Islet precursor cell (in vitro differentiated cells): ENCODE results near the gene CHFR.
"Not testable (repeated sequence)": the region's sequence is repeated elsewhere in the genome, so short reads cannot be mapped to it uniquely, and the experiment has no call there.

Source experiments
- DNase-seq: peaks from one replicate; pipeline ENCODE4 v3.0.0-alpha.2; 2018

The CHFR gene

GRCh38 chr12:132887513-132888351, at the start of gene CHFR:
Gene CHFR (minus strand): TSS chr12:132887605. CDS start chr12:132887328, 277 bp downstream.
- peak; percentile 100 for DNase-seq

GRCh38 chr12:132936921-132937320, 49.5 kb upstream of the CHFR start:
- DNase-seq: not testable (repeated sequence)

GRCh38 chr12:132936163-132936562, 48.8 kb upstream of the CHFR start:
- DNase-seq: no peak

- DNase-seq: no peak
Observed at GRCh38 chr12:132926415-132926833, 39.0 kb upstream of the CHFR start.

- no peak for DNase-seq
Observed at GRCh38 chr12:132925597-132926414, 38.4 kb upstream of the CHFR start.

- DNase-seq: no peak
Observed at GRCh38 chr12:132924356-132924755, 37.0 kb upstream of the CHFR start.

- DNase-seq: no peak
Observed at GRCh38 chr12:132923356-132923909, 36.0 kb upstream of the CHFR start.

- DNase-seq: no peak
Observed at GRCh38 chr12:132922676-132923075, 35.3 kb upstream of the CHFR start.

- no peak for DNase-seq
Observed at GRCh38 chr12:132921685-132922084, 34.3 kb upstream of the CHFR start.

- DNase-seq: no peak
Observed at GRCh38 chr12:132918680-132919079, 31.3 kb upstream of the CHFR start.

GRCh38 chr12:132909030-132909368, 21.6 kb upstream of the CHFR start:
- DNase-seq: no peak

- DNase-seq: peak; percentile 100
Observed at GRCh38 chr12:132908145-132909029, 21.0 kb upstream of the CHFR start.

- not testable (repeated sequence) for DNase-seq
Observed at GRCh38 chr12:132907789-132908144, 20.4 kb upstream of the CHFR start.

- DNase-seq: no peak
Observed at GRCh38 chr12:132907216-132907615, 19.8 kb upstream of the CHFR start.

GRCh38 chr12:132904718-132905328, 17.4 kb upstream of the CHFR start:
- peak; percentile 79 for DNase-seq

GRCh38 chr12:132899033-132899432, 11.6 kb upstream of the CHFR start:
- DNase-seq: no peak

- no peak for DNase-seq
Observed at GRCh38 chr12:132888852-132889251, 1.4 kb upstream of the CHFR start.

- DNase-seq: no peak
Observed at GRCh38 chr12:132886529-132887477, 602 bp downstream of the CHFR start.

GRCh38 chr12:132881818-132882217, 5.6 kb downstream of the CHFR start:
- no peak for DNase-seq

GRCh38 chr12:132874620-132875019, 12.8 kb downstream of the CHFR start:
- DNase-seq: not testable (repeated sequence)

GRCh38 chr12:132874175-132874574, 13.2 kb downstream of the CHFR start:
- no peak for DNase-seq
